ENCODE data around the gene CHST15. TPM values are rescaled to one million over a fixed set of nuclear protein-coding genes. Genes with fewer than 3 reads are reported as not detected.

The CHST15 gene
- total and polyA plus RNA-seq, 8 donors = 2.6 to 30.4 (median 14.6) TPM

DNA sequence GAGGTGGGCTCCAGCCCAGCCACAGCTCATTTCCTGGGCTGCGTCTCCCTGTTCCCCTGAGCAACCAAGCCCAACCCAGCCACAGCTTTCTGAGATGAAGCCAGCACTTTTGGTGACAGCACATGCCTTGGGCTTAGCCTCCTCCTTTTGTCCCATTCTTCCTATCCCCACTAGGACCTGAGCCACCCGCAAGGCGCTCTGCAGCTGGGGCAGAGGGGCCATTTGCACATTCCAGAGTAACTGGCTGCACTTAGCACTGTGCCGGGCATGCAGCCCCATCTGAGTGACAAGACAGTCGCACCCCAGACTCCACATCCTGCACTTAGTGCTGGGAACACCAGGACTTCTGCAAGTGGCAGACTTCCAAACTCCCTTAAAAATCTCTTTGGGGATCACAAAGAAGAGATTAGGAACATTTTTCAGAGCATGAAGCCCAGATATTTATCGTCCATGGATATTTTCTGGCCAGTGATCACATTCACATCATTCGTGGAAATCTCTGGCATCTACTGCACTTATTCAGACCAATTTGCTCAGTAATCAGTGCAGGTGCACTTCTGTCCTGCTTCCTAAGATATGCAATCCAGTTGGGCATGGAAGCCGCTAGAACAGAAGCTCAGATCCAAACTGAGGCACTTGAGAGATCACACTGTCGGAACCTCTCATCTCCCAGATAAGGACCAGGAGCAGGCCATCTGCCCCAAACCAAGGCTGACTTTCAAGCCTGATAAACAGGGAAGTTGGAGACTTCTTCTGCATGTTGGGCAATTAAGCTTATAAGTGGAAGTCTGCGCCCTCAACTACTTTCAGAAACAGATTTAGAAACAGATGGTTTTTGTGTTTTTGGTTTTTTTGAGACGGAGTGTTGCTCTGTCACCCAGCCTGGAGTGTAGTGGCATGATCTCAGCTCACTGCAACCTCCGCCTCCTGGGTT, 26.4 kb downstream of the CHST15 start:
- Histone ChIP-seq H3K27ac (peak overlapping the region in 3 of 5 donors; percentile 30 to 83 (median 44)), H3K4me1 (peaks cover 22 to 65% (median 42%) of the 10 kb centered on the region in 4 donors)
- WGBS, 5 donors = 60 to 74% (median 68%) methylated on average over 12 of the region's 12 CpGs

DNA sequence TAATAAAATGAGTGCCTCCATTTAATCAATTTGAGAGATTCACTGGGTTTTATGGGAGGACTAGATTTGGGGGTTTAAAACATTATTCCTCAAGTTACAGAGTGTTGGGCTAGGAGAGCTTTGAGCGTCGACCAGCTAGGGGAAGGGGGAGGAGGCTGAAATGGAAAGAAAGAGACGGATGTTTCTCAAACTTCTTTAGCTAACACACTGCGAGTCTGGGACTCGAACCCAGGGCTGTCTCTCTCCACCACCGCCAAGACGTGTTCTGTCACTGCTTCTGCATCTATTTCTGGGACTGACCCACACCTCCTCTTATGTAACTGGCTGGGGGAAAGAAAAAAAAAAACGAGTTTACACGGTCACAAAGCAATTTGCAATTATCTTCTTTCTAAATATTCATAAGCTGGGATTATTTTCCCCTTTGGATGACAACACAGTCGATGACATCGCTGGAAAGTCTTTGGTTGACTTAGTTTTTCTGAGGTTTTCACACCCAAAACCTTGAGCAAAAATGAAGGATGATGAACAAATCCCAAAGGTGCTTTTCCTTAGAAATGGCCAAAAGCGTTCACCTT, 27.2 kb downstream of the CHST15 start:
- H3K4me1 ChIP-seq = peaks cover 22 to 63% (median 43%) of the 10 kb centered on the region in 4 donors
- WGBS, 5 donors = 58 to 73% (median 66%) methylated on average over 12 of the region's 12 CpGs

More for the DNA sequence above, 26.4 kb downstream of the CHST15 start:
- Histone ChIP-seq H3K4me3 (no peak overlapping the region), H3K36me3 (no peaks in the 10 kb centered on the region), H3K9me3 (no peaks in the 10 kb centered on the region), H3K27me3 (no peaks in the 10 kb centered on the region)
- TF ChIP-seq EP300 (IDR thresholded peaks at IDR 0.05) (no peak), POLR2AphosphoS5 (IDR thresholded peaks at IDR 0.05) (no peak), POLR2A (IDR thresholded peaks at IDR 0.05) (no peak)
- TF ChIP-seq, protein P1, sequence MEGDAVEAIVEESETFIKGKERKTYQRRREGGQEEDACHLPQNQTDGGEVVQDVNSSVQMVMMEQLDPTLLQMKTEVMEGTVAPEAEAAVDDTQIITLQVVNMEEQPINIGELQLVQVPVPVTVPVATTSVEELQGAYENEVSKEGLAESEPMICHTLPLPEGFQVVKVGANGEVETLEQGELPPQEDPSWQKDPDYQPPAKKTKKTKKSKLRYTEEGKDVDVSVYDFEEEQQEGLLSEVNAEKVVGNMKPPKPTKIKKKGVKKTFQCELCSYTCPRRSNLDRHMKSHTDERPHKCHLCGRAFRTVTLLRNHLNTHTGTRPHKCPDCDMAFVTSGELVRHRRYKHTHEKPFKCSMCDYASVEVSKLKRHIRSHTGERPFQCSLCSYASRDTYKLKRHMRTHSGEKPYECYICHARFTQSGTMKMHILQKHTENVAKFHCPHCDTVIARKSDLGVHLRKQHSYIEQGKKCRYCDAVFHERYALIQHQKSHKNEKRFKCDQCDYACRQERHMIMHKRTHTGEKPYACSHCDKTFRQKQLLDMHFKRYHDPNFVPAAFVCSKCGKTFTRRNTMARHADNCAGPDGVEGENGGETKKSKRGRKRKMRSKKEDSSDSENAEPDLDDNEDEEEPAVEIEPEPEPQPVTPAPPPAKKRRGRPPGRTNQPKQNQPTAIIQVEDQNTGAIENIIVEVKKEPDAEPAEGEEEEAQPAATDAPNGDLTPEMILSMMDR (IDR thresholded peaks at IDR 0.05) = no peak
- DNase-seq = peak in 1 of 2 donors; percentile 57
- intact Hi-C loops (cut with DNase I; ENCODE audit: low total_unique reads) = no loop called here

DNA sequence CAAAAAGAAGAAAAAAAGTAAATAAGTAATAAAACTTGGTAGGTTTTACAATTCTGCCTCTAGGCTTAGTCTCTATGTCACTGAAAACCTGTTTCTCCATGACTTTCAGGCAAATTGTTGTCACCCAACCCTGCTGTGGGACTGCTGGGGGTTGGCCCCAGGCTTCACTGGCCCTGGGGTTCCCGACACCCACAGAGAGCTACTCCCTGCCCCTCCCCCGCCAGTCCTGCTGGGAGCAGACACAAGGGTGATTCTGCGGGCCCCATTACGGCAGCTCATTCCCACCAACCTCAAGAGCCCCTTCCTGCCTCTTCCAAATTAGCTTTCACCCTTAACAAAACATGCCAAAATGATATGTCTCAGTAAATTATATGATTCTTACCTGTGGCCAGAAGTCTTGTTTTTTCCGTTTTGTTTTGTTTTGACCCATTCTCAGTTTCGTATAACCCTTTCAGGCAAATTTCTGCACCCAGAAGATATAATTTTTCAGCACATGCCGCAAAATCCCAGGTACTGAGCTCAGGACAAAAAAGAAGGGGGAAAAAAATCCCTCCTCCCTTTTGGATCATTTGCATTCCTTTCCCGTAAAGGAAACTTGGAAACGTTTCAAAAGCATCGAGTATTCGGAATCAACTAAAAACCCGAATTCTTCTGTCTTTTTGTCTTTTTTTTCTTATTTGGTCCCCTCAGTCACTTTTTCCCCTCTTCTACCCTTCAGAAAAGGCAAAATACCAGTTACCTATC, 27.8 kb downstream of the CHST15 start:
- no peaks in the 10 kb centered on the region for H3K9me3 ChIP-seq
- intact Hi-C loops (cut with DNase I; ENCODE audit: low total_unique reads) = no loop called here
- 69 to 81% (median 78%) methylated on average over 12 of the region's 12 CpGs for WGBS, 5 donors
- H3K4me3 ChIP-seq = no peak overlapping the region
- H3K36me3 ChIP-seq = no peaks in the 10 kb centered on the region
- H3K27me3 ChIP-seq = no peaks in the 10 kb centered on the region
- DNase-seq = no peak
- H3K27ac ChIP-seq = peak overlapping the region in 3 of 5 donors; percentile 72 to 83 (median 78)
- H3K4me1 ChIP-seq = peaks cover 22 to 63% (median 43%) of the 10 kb centered on the region in 4 donors
- no peak for TF ChIP-seq EP300 (IDR thresholded peaks at IDR 0.05)
- TF ChIP-seq POLR2AphosphoS5 (IDR thresholded peaks at IDR 0.05) = no peak
- TF ChIP-seq, protein P1 (IDR thresholded peaks at IDR 0.05) = no peak
- no peak for TF ChIP-seq POLR2A (IDR thresholded peaks at IDR 0.05)

More for the DNA sequence above, 27.2 kb downstream of the CHST15 start:
- Histone ChIP-seq H3K36me3 (no peaks in the 10 kb centered on the region), H3K9me3 (no peaks in the 10 kb centered on the region), H3K27me3 (no peaks in the 10 kb centered on the region), H3K4me3 (no peak overlapping the region), H3K27ac (peak overlapping the region in 3 of 5 donors; percentile 30 to 83 (median 44))
- intact Hi-C loops (cut with DNase I; ENCODE audit: low total_unique reads) = no loop called here
- DNase-seq = no peak
- TF ChIP-seq EP300 (IDR thresholded peaks at IDR 0.05) (no peak), POLR2A (IDR thresholded peaks at IDR 0.05) (no peak), POLR2AphosphoS5 (IDR thresholded peaks at IDR 0.05) (no peak)
- TF ChIP-seq, protein P1 (IDR thresholded peaks at IDR 0.05) = no peak

DNA sequence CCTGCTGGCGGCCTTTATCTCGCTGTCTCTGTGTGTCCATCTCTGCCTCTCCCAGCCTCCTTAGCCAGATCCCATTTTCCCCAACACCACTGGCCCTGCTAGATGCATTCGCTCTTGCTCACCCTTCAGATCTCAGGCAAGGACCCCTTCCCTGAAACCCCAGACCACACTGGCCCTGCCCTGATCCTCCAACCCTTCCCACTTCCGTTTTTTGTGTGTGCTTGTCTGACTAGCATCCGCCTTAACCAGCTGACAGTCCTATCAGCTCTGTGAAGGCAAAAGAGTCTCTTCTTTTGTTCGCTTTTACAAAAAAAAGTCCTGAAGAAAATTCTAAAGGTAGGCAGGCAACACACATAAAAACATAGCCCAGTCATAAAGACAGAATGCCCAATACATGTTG, 28.7 kb downstream of the CHST15 start:
- no peak for TF ChIP-seq POLR2A (IDR thresholded peaks at IDR 0.05)
- TF ChIP-seq, protein P1 (IDR thresholded peaks at IDR 0.05) = no peak
- no peak for TF ChIP-seq POLR2AphosphoS5 (IDR thresholded peaks at IDR 0.05)
- no peak for TF ChIP-seq EP300 (IDR thresholded peaks at IDR 0.05)
- intact Hi-C loops (cut with DNase I; ENCODE audit: low total_unique reads) = no loop called here
- Histone ChIP-seq H3K27me3 (no peaks in the 10 kb centered on the region), H3K4me3 (no peak overlapping the region), H3K27ac (peak overlapping the region in 4 of 5 donors; percentile 39 to 83 (median 75)), H3K36me3 (no peaks in the 10 kb centered on the region), H3K4me1 (peaks cover 22 to 63% (median 46%) of the 10 kb centered on the region in 4 donors), H3K9me3 (no peaks in the 10 kb centered on the region)
- 72 to 86% (median 76%) methylated on average over 6 of the region's 6 CpGs for WGBS, 5 donors
- no peak for DNase-seq
